Stimulated activated effector memory CD8-positive, alpha-beta T cell treated with anti-CD3 and anti-CD28 coated beads, Interleukin-12 subunit alpha, Interleukin-12 subunit beta, amount 100 ng/mL, for 72 hours (primary cell): Measurements from ENCODE around the gene MYBPC2.
A peak's percentile ranks its signal among the peaks of the same experiment; 100 is the strongest.
"Not testable (repeated sequence)": the region's sequence is repeated elsewhere in the genome, so short reads cannot be mapped to it uniquely, and the experiment has no call there.

Experiments
- ATAC-seq: fragments of 150-1000 bp; cut with Tn5 transposase; 2 replicates; pipeline ENCODE4 v1.10.0; 2021
- DNase-seq, 2 donors: peaks; one replicate each; pipeline ENCODE4 v3.0.0; 2021 to 2022; ENCODE audit warnings: low spot score in 2 of 2
- H3K27ac Mint-ChIP-seq: one replicate; pipeline ENCODE4 v1.8.0; 2022; ENCODE audit warnings: mild to moderate bottlenecking, mixed read lengths
- H3K36me3 Mint-ChIP-seq: one replicate; pipeline ENCODE4 v1.8.0; 2022; ENCODE audit warnings: mild to moderate bottlenecking, mixed read lengths
- H3K4me1 Mint-ChIP-seq: one replicate; pipeline ENCODE4 v1.8.0; 2022; ENCODE audit warnings: mixed read lengths
- H3K4me3 Mint-ChIP-seq: one replicate; pipeline ENCODE4 v1.8.0; 2022; ENCODE audit warnings: mild to moderate bottlenecking, mixed read lengths
- H3K9me3 Mint-ChIP-seq: one replicate; pipeline ENCODE4 v1.8.0; 2022; ENCODE audit warnings: mixed read lengths

Gene MYBPC2

GRCh38 chr19:50458396-50459066, 25.8 kb downstream of the MYBPC2 start:
- DNase-seq (no peak), ATAC-seq (no peak)
- no peak overlapping the region for H3K27ac Mint-ChIP-seq
- H3K4me1 Mint-ChIP-seq: peaks cover 20% of the 10 kb centered on the region
- no peaks in the 10 kb centered on the region for H3K9me3 Mint-ChIP-seq
- H3K4me3 Mint-ChIP-seq: no peak overlapping the region
- no peaks in the 10 kb centered on the region for H3K36me3 Mint-ChIP-seq

GRCh38 chr19:50459067-50459456, 26.4 kb downstream of the MYBPC2 start:
- no peaks in the 10 kb centered on the region for H3K9me3 Mint-ChIP-seq
- H3K4me1 Mint-ChIP-seq: peaks cover 20% of the 10 kb centered on the region
- no peaks in the 10 kb centered on the region for H3K36me3 Mint-ChIP-seq
- DNase-seq (no peak), ATAC-seq (no peak)
- no peak overlapping the region for H3K27ac Mint-ChIP-seq
- no peak overlapping the region for H3K4me3 Mint-ChIP-seq

- H3K9me3 Mint-ChIP-seq: no peaks in the 10 kb centered on the region
- no peaks in the 10 kb centered on the region for H3K36me3 Mint-ChIP-seq
- peak overlapping the region; percentile 47 for H3K4me3 Mint-ChIP-seq
- peaks cover 20% of the 10 kb centered on the region for H3K4me1 Mint-ChIP-seq
- H3K27ac Mint-ChIP-seq: peak overlapping the region; percentile 54
- ATAC-seq (no peak), DNase-seq (no peak)
These were observed 26.9 kb downstream of the MYBPC2 start for GRCh38 chr19:50459638-50460037.

GRCh38 chr19:50460161-50460765, 27.6 kb downstream of the MYBPC2 start:
- Mint-ChIP-seq H3K4me3 (peak overlapping the region; percentile 47), H3K27ac (peak overlapping the region; percentile 54), H3K36me3 (no peaks in the 10 kb centered on the region), H3K9me3 (no peaks in the 10 kb centered on the region), H3K4me1 (peaks cover 20% of the 10 kb centered on the region)
- DNase-seq (no peak), ATAC-seq (peak; percentile 75)

- DNase-seq (peak; percentile 37 to 79), ATAC-seq (peak; percentile 72)
- no peak overlapping the region for H3K27ac Mint-ChIP-seq
- H3K4me3 Mint-ChIP-seq: peak overlapping the region; percentile 24
- no peaks in the 10 kb centered on the region for H3K9me3 Mint-ChIP-seq
- H3K4me1 Mint-ChIP-seq: peaks cover 20% of the 10 kb centered on the region
- no peaks in the 10 kb centered on the region for H3K36me3 Mint-ChIP-seq
These were observed 28.6 kb downstream of the MYBPC2 start for GRCh38 chr19:50461066-50461875.

GRCh38 chr19:50462970-50463369, 30.3 kb downstream of the MYBPC2 start:
- H3K4me3 Mint-ChIP-seq: no peak overlapping the region
- no peak overlapping the region for H3K27ac Mint-ChIP-seq
- no peaks in the 10 kb centered on the region for H3K36me3 Mint-ChIP-seq
- peaks cover 20% of the 10 kb centered on the region for H3K4me1 Mint-ChIP-seq
- no peaks in the 10 kb centered on the region for H3K9me3 Mint-ChIP-seq
- ATAC-seq (no peak), DNase-seq (no peak)

- H3K27ac Mint-ChIP-seq: no peak overlapping the region
- DNase-seq: no peak
- no peaks in the 10 kb centered on the region for H3K9me3 Mint-ChIP-seq
- ATAC-seq: no peak
- H3K4me3 Mint-ChIP-seq: no peak overlapping the region
- peaks cover 20% of the 10 kb centered on the region for H3K4me1 Mint-ChIP-seq
- no peaks in the 10 kb centered on the region for H3K36me3 Mint-ChIP-seq
These were observed 31.7 kb downstream of the MYBPC2 start for GRCh38 chr19:50464348-50464747.

GRCh38 chr19:50465000-50465399, 32.3 kb downstream of the MYBPC2 start:
- ATAC-seq (no peak), DNase-seq (no peak)
- Mint-ChIP-seq H3K36me3 (no peaks in the 10 kb centered on the region), H3K9me3 (no peaks in the 10 kb centered on the region), H3K27ac (no peak overlapping the region), H3K4me3 (no peak overlapping the region), H3K4me1 (peaks cover 13% of the 10 kb centered on the region)

- no peak for DNase-seq
- Mint-ChIP-seq H3K4me3 (no peak overlapping the region), H3K36me3 (no peaks in the 10 kb centered on the region), H3K4me1 (peaks cover 5% of the 10 kb centered on the region), H3K9me3 (no peaks in the 10 kb centered on the region), H3K27ac (no peak overlapping the region)
- ATAC-seq: no peak
These were observed 33.5 kb downstream of the MYBPC2 start for GRCh38 chr19:50465986-50466705.

GRCh38 chr19:50466706-50467039, 34.0 kb downstream of the MYBPC2 start:
- Mint-ChIP-seq H3K4me3 (no peak overlapping the region), H3K27ac (no peak overlapping the region), H3K4me1 (no peaks in the 10 kb centered on the region), H3K36me3 (no peaks in the 10 kb centered on the region), H3K9me3 (no peaks in the 10 kb centered on the region)
- ATAC-seq (no peak), DNase-seq (no peak)

- DNase-seq: no peak
- Mint-ChIP-seq H3K36me3 (no peaks in the 10 kb centered on the region), H3K27ac (no peak overlapping the region), H3K9me3 (no peaks in the 10 kb centered on the region), H3K4me1 (no peaks in the 10 kb centered on the region), H3K4me3 (no peak overlapping the region)
- no peak for ATAC-seq
These were observed 34.9 kb downstream of the MYBPC2 start for GRCh38 chr19:50467566-50467965.

GRCh38 chr19:50468818-50469217, 36.1 kb downstream of the MYBPC2 start:
- no peak for ATAC-seq
- DNase-seq: no peak
- Mint-ChIP-seq H3K27ac (no peak overlapping the region), H3K9me3 (no peaks in the 10 kb centered on the region), H3K4me1 (no peaks in the 10 kb centered on the region), H3K36me3 (no peaks in the 10 kb centered on the region), H3K4me3 (no peak overlapping the region)

- Mint-ChIP-seq H3K4me1 (peaks cover 35% of the 10 kb centered on the region), H3K36me3 (peaks cover 34% of the 10 kb centered on the region), H3K27ac (peak overlapping the region; percentile 21)
- not testable (repeated sequence) for H3K4me3 Mint-ChIP-seq, ATAC-seq, H3K9me3 Mint-ChIP-seq, DNase-seq
These were observed 40.6 kb downstream of the MYBPC2 start for GRCh38 chr19:50473336-50473735.

GRCh38 chr19:50475101-50475568, 42.4 kb downstream of the MYBPC2 start:
- DNase-seq: no peak
- peaks cover 44% of the 10 kb centered on the region for H3K4me1 Mint-ChIP-seq
- H3K4me3 Mint-ChIP-seq: peak overlapping the region; percentile 98
- H3K9me3 Mint-ChIP-seq: no peaks in the 10 kb centered on the region
- ATAC-seq: no peak
- peak overlapping the region; percentile 97 for H3K27ac Mint-ChIP-seq
- H3K36me3 Mint-ChIP-seq: peaks cover 47% of the 10 kb centered on the region

- peaks cover 45% of the 10 kb centered on the region for H3K4me1 Mint-ChIP-seq
- ATAC-seq (no peak), DNase-seq (no peak)
- H3K9me3 Mint-ChIP-seq: no peaks in the 10 kb centered on the region
- H3K4me3 Mint-ChIP-seq: peak overlapping the region; percentile 98
- peak overlapping the region; percentile 97 for H3K27ac Mint-ChIP-seq
- H3K36me3 Mint-ChIP-seq: peaks cover 53% of the 10 kb centered on the region
These were observed 43.1 kb downstream of the MYBPC2 start for GRCh38 chr19:50475736-50476223.
